Keratinocyte (primary cell): ENCODE results near the gene HMX3. TPM values are rescaled to one million over a fixed set of nuclear protein-coding genes. Genes with fewer than 3 reads are reported as not detected.
A peak's percentile ranks its signal among the peaks of the same experiment; 100 is the strongest.

Experiments used
- DNase-seq: peaks from one replicate; pipeline ENCODE4 v3.0.0-alpha.2; 2011; ENCODE audit warnings: low read depth, missing footprints, low spot score
- FAIRE-seq: peaks from 2 replicates; lab custom pipeline; 2011; peaks lifted over from hg19 to GRCh38; lab: Jason Lieb, UNC
- H2AFZ ChIP-seq: 2 replicates; pipeline ENCODE4 v1.6.0; 2012; ENCODE audit warnings: low read length, control low read depth, inconsistent platforms; ENCODE audit not compliant: control insufficient read depth
- H3K27ac ChIP-seq: 2 replicates; pipeline ENCODE4 v1.5.1; 2011; ENCODE audit warnings: low read length; ENCODE audit not compliant: control insufficient read depth, insufficient read depth
- H3K27me3 ChIP-seq: 3 replicates; pipeline ENCODE4 v1.6.0; 2011; ENCODE audit warnings: low read length; ENCODE audit not compliant: control insufficient read depth, insufficient read depth; ENCODE audit errors: extremely low read depth
- H3K36me3 ChIP-seq, 2 experiments: 2 replicates in 1 of 2; 3 replicates in 1 of 2; pipeline ENCODE4 v1.5.1; 2011; ENCODE audit warnings: low read length in 2 of 2, mild to moderate bottlenecking in 1 of 2; ENCODE audit not compliant: control insufficient read depth in 2 of 2, insufficient read depth in 2 of 2; ENCODE audit errors: extremely low read depth in 1 of 2
- H3K4me1 ChIP-seq: 3 replicates; pipeline ENCODE4 v1.5.1; 2011; ENCODE audit warnings: low read length; ENCODE audit not compliant: control insufficient read depth, insufficient read depth; ENCODE audit errors: extremely low read depth
- H3K4me2 ChIP-seq: 3 replicates; pipeline ENCODE4 v1.6.0; 2011; ENCODE audit warnings: low read depth, low read length; ENCODE audit not compliant: control insufficient read depth, insufficient read depth; ENCODE audit errors: extremely low read depth
- H3K4me3 ChIP-seq, 3 experiments: fragments of 200-600 bp in 1 of 3; sonication (generic) in 1 of 3; 2 replicates in 2 of 3; 3 replicates in 1 of 3; pipeline ENCODE4 v1.5.1; 2011 to 2016; ENCODE audit warnings: low read length in 3 of 3, mild to moderate bottlenecking in 3 of 3, control low read depth in 2 of 3, inconsistent platforms in 1 of 3, low read depth in 1 of 3, mixed read lengths in 1 of 3, mixed run types in 1 of 3, moderate library complexity in 1 of 3; ENCODE audit not compliant: control insufficient read depth in 2 of 3, insufficient read depth in 2 of 3; ENCODE audit errors: extremely low read depth in 1 of 3
- H3K79me2 ChIP-seq: 2 replicates; pipeline ENCODE4 v1.6.0; 2012; ENCODE audit warnings: low read length; ENCODE audit not compliant: control insufficient read depth, insufficient read depth
- H3K9ac ChIP-seq: 3 replicates; pipeline ENCODE4 v1.6.0; 2011; ENCODE audit warnings: low read length; ENCODE audit not compliant: control insufficient read depth, insufficient read depth; ENCODE audit errors: extremely low read depth
- H3K9me1 ChIP-seq: 3 replicates; pipeline ENCODE4 v1.6.0; 2011; ENCODE audit warnings: low read length; ENCODE audit not compliant: control insufficient read depth, insufficient read depth; ENCODE audit errors: extremely low read depth
- H3K9me3 ChIP-seq: 2 replicates; pipeline ENCODE4 v1.5.1; 2012; ENCODE audit warnings: low read depth, low read length; ENCODE audit not compliant: control insufficient read depth
- H4K20me1 ChIP-seq: 3 replicates; pipeline ENCODE4 v1.6.0; 2011; ENCODE audit warnings: low read length; ENCODE audit not compliant: control insufficient read depth, insufficient read depth; ENCODE audit errors: extremely low read depth
- CTCF ChIP-seq, 3 experiments: IDR thresholded peaks in 1 of 3; conservative IDR thresholded peaks in 1 of 3; optimal IDR thresholded peaks in 1 of 3; 2 replicates in 2 of 3; 3 replicates in 1 of 3; pipeline versions ENCODE3 to v1.5.1; 2011; ENCODE audit warnings: low read length in 3 of 3, mild to moderate bottlenecking in 3 of 3, moderate library complexity in 2 of 3, control low read depth in 1 of 3, inconsistent platforms in 1 of 3; ENCODE audit not compliant: insufficient read depth in 2 of 3; ENCODE audit errors: extremely low read depth in 1 of 3
- EZH2 ChIP-seq: IDR thresholded peaks from one replicate; pipeline ENCODE4 v1.6.1; 2012; ENCODE audit warnings: inconsistent platforms, mild to moderate bottlenecking, low read length, moderate library complexity
- dilution Hi-C: fragments of 300-500 bp; cut with MboI; formaldehyde crosslinking; loops from one replicate; pipeline ENCODE4 v1.7.0; 2020; ENCODE audit warnings: low sequenced_read_pairs; ENCODE audit not compliant: extremely low pct_ligation_motif_present
- polyA plus RNA-seq, 5 experiments: library from polyadenylated mRNA; depleted of rRNA in 3 of 5; stranded (reverse) in 3 of 5; stranded (forward) in 1 of 5; unstranded in 1 of 5; fragments of >200 nt; gene quantifications; 1 replicate in 1 of 5; 2 replicates in 3 of 5; 3 replicates in 1 of 5; pipeline versions ENCODE4 v1.2.1 to v1.2.3, GENCODE V29; 2011 to 2012; ENCODE audit warnings: missing spikeins in 2 of 5, low read depth in 1 of 5, low replicate concordance in 1 of 5

Gene HMX3
- polyA plus RNA-seq, 1 donor (not counting 4 experiments of a cell fraction or from before 2014, with no cell fraction given) = not detected

GRCh38 chr10:123148414-123149161 lies 12.8 kb downstream of the HMX3 start:
- FAIRE-seq (no peak), DNase-seq (no peak)
- Histone ChIP-seq H3K27me3 (peaks cover 86% of the 10 kb centered on the region), H3K9me1 (no peaks in the 10 kb centered on the region), H3K36me3 (no peaks in the 10 kb centered on the region), H3K79me2 (no peaks in the 10 kb centered on the region), H3K9me3 (no peaks in the 10 kb centered on the region), H3K9ac (no peak overlapping the region), H3K4me2 (peak overlapping the region; percentile 45), H3K4me3 (no peak overlapping the region), H2AFZ (no peak overlapping the region), H3K27ac (no peak overlapping the region), H4K20me1 (peaks cover 2% of the 10 kb centered on the region), H3K4me1 (peaks cover 9% of the 10 kb centered on the region)
- TF ChIP-seq EZH2 = peak; percentile 95
- TF ChIP-seq CTCF (optimal IDR thresholded peaks at IDR 0.05 in 1 of 3, IDR thresholded peaks at IDR 0.05 in 1 of 3, conservative IDR thresholded peaks at IDR 0.05 in 1 of 3; ENCODE audit: extremely low read depth in 1 of 3, insufficient read depth in 2 of 3, low read length in 3 of 3) = no peak
- dilution Hi-C loops = no loop called here

GRCh38 chr10:123149162-123149567 lies 13.4 kb downstream of the HMX3 start:
- no peak for DNase-seq
- Histone ChIP-seq H3K4me2 (peak overlapping the region; percentile 76), H2AFZ (no peak overlapping the region), H3K27ac (no peak overlapping the region), H3K9me3 (no peaks in the 10 kb centered on the region), H3K79me2 (no peaks in the 10 kb centered on the region), H3K4me1 (peaks cover 9% of the 10 kb centered on the region), H3K9ac (no peak overlapping the region), H3K27me3 (peaks cover 80% of the 10 kb centered on the region), H3K9me1 (no peaks in the 10 kb centered on the region), H3K36me3 (no peaks in the 10 kb centered on the region), H3K4me3 (peak overlapping the region in 2 of 3 experiments; percentile 54 to 55), H4K20me1 (no peaks in the 10 kb centered on the region)
- TF ChIP-seq CTCF (optimal IDR thresholded peaks at IDR 0.05 in 1 of 3, IDR thresholded peaks at IDR 0.05 in 1 of 3, conservative IDR thresholded peaks at IDR 0.05 in 1 of 3; ENCODE audit: extremely low read depth in 1 of 3, insufficient read depth in 2 of 3, low read length in 3 of 3) = no peak
- TF ChIP-seq EZH2 = peak; percentile 23
- dilution Hi-C loops = no loop called here
- no peak for FAIRE-seq
